DOHH2 (cell line): ENCODE data around the gene PASD1.

Source experiments
- H3F3A ChIP-seq: fragments of 200-600 bp; sonication (generic), shearing (Covaris generic); 2 replicates; pipeline ENCODE4 v1.6.0; 2016; ENCODE audit warnings: antibody characterized with exemption, mild to moderate bottlenecking; ENCODE audit not compliant: control insufficient read depth, insufficient read depth
- H3K27ac ChIP-seq: fragments of 200-600 bp; sonication (generic); 2 replicates; pipeline ENCODE4 v1.5.1; 2014; ENCODE audit warnings: low read depth, mild to moderate bottlenecking, low read length, moderate library complexity
- H3K27me3 ChIP-seq: fragments of 200-600 bp; sonication (generic); 2 replicates; pipeline ENCODE4 v1.6.1; 2014; ENCODE audit warnings: mild to moderate bottlenecking, low read length, mixed read lengths; ENCODE audit not compliant: control insufficient read depth
- H3K36me3 ChIP-seq: fragments of 200-600 bp; sonication (generic); 2 replicates; pipeline ENCODE4 v1.6.1; 2014; ENCODE audit warnings: mild to moderate bottlenecking, low read length, moderate library complexity, mixed read lengths; ENCODE audit not compliant: control insufficient read depth
- H3K4me1 ChIP-seq: fragments of 200-600 bp; sonication (generic); 2 replicates; pipeline ENCODE4 v1.6.1; 2014; ENCODE audit warnings: mild to moderate bottlenecking, low read length, mixed read lengths; ENCODE audit not compliant: control insufficient read depth
- H3K4me2 ChIP-seq: fragments of 200-600 bp; sonication (generic); 2 replicates; pipeline ENCODE4 v1.6.0; 2014; ENCODE audit warnings: mild to moderate bottlenecking, low read length, moderate library complexity
- H3K4me3 ChIP-seq: fragments of 200-600 bp; sonication (generic); 2 replicates; pipeline ENCODE4 v1.5.1; 2014; ENCODE audit warnings: mild to moderate bottlenecking, low read length, mixed read lengths
- H3K79me2 ChIP-seq: fragments of 200-600 bp; sonication (generic); 2 replicates; pipeline ENCODE4 v1.6.1; 2014; ENCODE audit warnings: mild to moderate bottlenecking, low read length, mixed read lengths; ENCODE audit not compliant: control insufficient read depth
- H3K9me2 ChIP-seq: fragments of 200-600 bp; sonication (generic); replicated peaks from 2 replicates; pipeline ENCODE4 v1.6.1; 2014; ENCODE audit warnings: mild to moderate bottlenecking, low read length, mixed read lengths; ENCODE audit not compliant: control insufficient read depth
- H3K9me3 ChIP-seq: fragments of 200-600 bp; sonication (generic); 2 replicates; pipeline ENCODE4 v1.6.1; 2014; ENCODE audit warnings: antibody characterized with exemption, low read length, mixed read lengths; ENCODE audit not compliant: control insufficient read depth, insufficient read depth
- H4K20me1 ChIP-seq: fragments of 200-600 bp; sonication (generic); 2 replicates; pipeline ENCODE4 v1.6.0; 2014; ENCODE audit warnings: low read depth, mild to moderate bottlenecking, antibody characterized with exemption, low read length, moderate library complexity; ENCODE audit not compliant: control insufficient read depth, insufficient read depth
- CTCF ChIP-seq: fragments of 200-600 bp; sonication (generic); IDR thresholded peaks from one replicate; pipeline ENCODE4 v1.5.1; 2014; ENCODE audit warnings: antibody characterized with exemption, mild to moderate bottlenecking, low read depth, low read length; ENCODE audit not compliant: poor library complexity, severe bottlenecking
- EZH2phosphoT487 ChIP-seq: fragments of 200-600 bp; sonication (generic); IDR thresholded peaks from 2 replicates; pipeline ENCODE4 v1.6.1; 2017; ENCODE audit warnings: borderline replicate concordance, mild to moderate bottlenecking, antibody characterized with exemption, low read length, moderate library complexity, mixed read lengths

Gene PASD1

GRCh38 chrX:151703487-151703886, 140.0 kb downstream of the PASD1 start:
- Histone ChIP-seq H3K9me3 (no peaks in the 10 kb centered on the region), H3K27me3 (no peaks in the 10 kb centered on the region), H3K79me2 (no peaks in the 10 kb centered on the region), H3K36me3 (no peaks in the 10 kb centered on the region), H4K20me1 (no peaks in the 10 kb centered on the region), H3K4me3 (no peak overlapping the region), H3K4me1 (no peaks in the 10 kb centered on the region), H3K27ac (no peak overlapping the region), H3K9me2 (no peaks in the 10 kb centered on the region), H3K4me2 (no peak overlapping the region), H3F3A (no peaks in the 10 kb centered on the region)
- TF ChIP-seq CTCF (no peak), EZH2phosphoT487 (no peak)

GRCh38 chrX:151704041-151704663, 140.7 kb downstream of the PASD1 start:
- no peaks in the 10 kb centered on the region for H3K27me3 ChIP-seq
- no peak overlapping the region for H3K4me2 ChIP-seq
- H3K4me1 ChIP-seq, result no peaks in the 10 kb centered on the region
- no peaks in the 10 kb centered on the region for H3K9me2 ChIP-seq
- no peaks in the 10 kb centered on the region for H3K36me3 ChIP-seq
- no peak overlapping the region for H3K4me3 ChIP-seq
- H3F3A ChIP-seq, result no peaks in the 10 kb centered on the region
- H4K20me1 ChIP-seq, result no peaks in the 10 kb centered on the region
- TF ChIP-seq EZH2phosphoT487 (no peak), CTCF (no peak)
- no peaks in the 10 kb centered on the region for H3K79me2 ChIP-seq
- no peaks in the 10 kb centered on the region for H3K9me3 ChIP-seq
- H3K27ac ChIP-seq, result no peak overlapping the region

- H3K4me1 ChIP-seq, result no peaks in the 10 kb centered on the region
- no peaks in the 10 kb centered on the region for H3K27me3 ChIP-seq
- no peaks in the 10 kb centered on the region for H3K79me2 ChIP-seq
- H3K4me3 ChIP-seq, result no peak overlapping the region
- H3K36me3 ChIP-seq, result no peaks in the 10 kb centered on the region
- no peaks in the 10 kb centered on the region for H3K9me2 ChIP-seq
- TF ChIP-seq EZH2phosphoT487 (no peak), CTCF (no peak)
- H4K20me1 ChIP-seq, result no peaks in the 10 kb centered on the region
- no peaks in the 10 kb centered on the region for H3K9me3 ChIP-seq
- no peaks in the 10 kb centered on the region for H3F3A ChIP-seq
- H3K4me2 ChIP-seq, result no peak overlapping the region
- no peak overlapping the region for H3K27ac ChIP-seq
Observed at GRCh38 chrX:151708821-151709220, 145.3 kb downstream of the PASD1 start.
